IPS-18c (cell line): ENCODE measurements around the gene FOXS1.
"Not testable (repeated sequence)": the region's sequence is repeated elsewhere in the genome, so short reads cannot be mapped to it uniquely, and the experiment has no call there.

Experiments used
- H3K4me3 ChIP-seq: 2 replicates; pipeline ENCODE4 v1.7.0; 2013; ENCODE audit warnings: low read depth, mild to moderate bottlenecking, low read length, moderate library complexity; ENCODE audit not compliant: insufficient read depth
- H3K9me3 ChIP-seq: one replicate; pipeline ENCODE4 v1.6.1; 2013; ENCODE audit warnings: mild to moderate bottlenecking, low read length, moderate library complexity; ENCODE audit not compliant: control insufficient read depth, insufficient read depth

FOXS1 gene

DNA sequence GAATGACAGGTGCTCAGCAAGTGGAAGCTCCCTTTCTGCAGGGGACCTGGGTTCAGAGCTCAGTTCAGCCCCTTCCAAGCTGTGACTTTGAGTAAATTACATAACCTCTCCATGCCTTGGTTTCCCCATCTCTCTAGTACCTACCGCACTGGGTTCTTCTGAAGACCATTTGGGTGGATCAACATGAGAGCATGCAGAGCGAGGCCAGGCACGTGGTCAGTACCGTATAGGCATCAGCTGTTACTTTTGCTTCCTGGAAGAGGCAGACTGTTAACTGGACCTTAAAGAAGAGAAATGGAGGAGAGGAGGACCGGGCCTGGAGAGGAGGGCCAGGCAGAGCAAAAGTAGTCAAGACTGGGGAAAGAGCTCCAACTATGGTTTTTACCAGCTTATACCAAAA is 27.9 kb downstream of the FOXS1 start:
- Histone ChIP-seq H3K9me3 (no peaks in the 10 kb centered on the region), H3K4me3 (no peak overlapping the region)

DNA sequence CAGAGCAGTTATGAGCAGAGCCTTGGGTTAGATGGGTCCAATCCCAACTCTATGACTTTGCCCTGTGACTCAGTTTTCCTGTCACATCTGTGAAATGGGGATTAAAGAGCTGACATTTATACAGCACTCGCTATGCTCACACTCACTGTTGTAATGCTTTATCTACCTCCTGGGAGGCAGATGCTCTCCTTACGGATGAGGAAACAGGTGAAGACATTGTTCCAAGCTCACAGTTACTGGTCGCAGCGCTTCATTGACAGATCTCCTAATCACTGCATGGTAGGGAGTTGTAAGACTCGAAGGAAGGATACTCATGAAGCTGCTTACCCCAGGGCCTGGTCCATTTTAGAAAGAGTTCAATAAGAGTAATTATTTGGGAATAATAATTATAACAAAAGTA is 29.2 kb downstream of the FOXS1 start:
- Histone ChIP-seq H3K4me3 (no peak overlapping the region), H3K9me3 (no peaks in the 10 kb centered on the region)

DNA sequence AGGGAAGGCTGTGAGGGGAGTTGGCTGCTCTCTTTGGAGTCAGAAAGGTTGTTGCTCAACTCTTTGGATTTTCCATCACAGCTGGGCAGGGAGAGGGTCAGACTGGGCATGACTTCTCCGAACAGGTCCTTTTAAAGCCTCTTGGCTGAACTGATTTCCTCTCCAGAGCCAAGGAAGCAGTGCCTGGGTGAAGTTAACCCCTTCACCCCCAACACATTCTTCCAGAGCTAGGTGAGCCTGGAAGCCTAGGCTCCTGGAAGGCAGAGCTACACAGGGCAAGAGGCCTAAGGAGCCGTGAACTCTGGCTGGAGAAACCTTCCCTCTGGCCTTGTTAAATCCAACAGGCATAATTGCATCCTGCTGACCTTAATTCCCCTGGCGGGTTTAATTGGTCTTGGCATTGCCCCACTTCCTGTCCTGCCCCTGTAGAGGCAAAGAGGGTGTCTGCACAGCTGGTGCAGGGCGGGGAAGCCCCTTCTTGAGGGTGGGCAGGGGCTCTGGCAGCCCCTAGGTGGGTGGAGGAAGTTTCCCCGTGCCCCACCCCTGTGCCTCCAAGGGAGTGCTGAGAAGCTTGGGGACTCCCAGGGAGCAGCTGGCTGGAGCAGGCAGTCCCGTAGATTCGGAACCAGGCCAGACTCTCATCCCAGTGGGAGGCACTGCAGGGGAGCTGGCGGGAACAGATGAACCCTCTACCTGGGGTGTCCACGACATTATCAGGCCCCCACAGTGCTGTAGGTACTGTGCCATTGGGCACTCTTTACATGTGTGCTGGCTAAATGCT is 29.8 kb downstream of the FOXS1 start:
- H3K9me3 ChIP-seq = no peaks in the 10 kb centered on the region

GRCh38 chr20:31814142-31814541 is 31.3 kb downstream of the FOXS1 start:
- H3K9me3 ChIP-seq, H3K4me3 ChIP-seq: not testable (repeated sequence)

More for the DNA sequence above, 29.8 kb downstream of the FOXS1 start:
- H3K4me3 ChIP-seq = no peak overlapping the region

DNA sequence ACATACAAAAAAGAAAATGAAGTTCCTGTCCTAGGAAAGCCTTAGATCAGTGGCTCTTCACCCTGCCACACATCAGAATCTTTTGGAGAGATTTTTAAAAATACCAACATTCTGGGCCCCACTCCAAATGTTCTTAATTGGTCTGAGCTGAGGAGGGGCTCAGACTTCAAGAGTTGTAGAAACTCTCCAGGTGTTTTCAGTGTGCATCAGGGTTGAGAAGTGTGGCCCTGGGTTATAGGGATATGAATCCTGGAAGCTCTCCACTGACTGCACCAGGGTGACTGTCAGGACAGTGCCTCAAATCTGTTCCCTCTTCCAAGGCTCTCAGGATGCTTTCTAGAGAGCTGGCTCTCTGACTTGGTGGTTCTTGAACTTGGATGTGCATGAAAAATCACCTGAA is 31.8 kb downstream of the FOXS1 start:
- H3K9me3 ChIP-seq = no peaks in the 10 kb centered on the region
- H3K4me3 ChIP-seq = no peak overlapping the region

GRCh38 chr20:31811796-31812728 is 33.3 kb downstream of the FOXS1 start:
- Histone ChIP-seq H3K9me3 (no peaks in the 10 kb centered on the region), H3K4me3 (no peak overlapping the region)

DNA sequence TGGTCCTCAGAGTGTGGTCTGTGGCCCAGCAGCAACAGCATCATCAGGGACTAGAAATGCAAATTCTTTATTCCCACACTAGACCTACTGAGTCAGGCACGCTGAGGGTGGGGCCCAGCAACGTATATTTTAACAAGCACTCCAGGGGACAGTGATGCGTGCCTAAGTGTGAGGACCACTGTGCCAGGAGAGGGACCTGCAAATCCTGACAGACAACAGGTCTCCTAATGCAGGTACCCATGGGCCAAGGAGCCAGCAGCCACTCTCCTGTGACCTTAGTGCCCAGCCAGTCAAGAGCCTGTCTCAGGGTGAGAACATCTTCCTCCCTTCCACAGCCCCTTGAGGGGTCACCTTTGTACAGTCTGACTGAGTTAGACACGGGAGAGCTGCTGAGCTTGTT is 34.2 kb downstream of the FOXS1 start:
- Histone ChIP-seq H3K9me3 (no peaks in the 10 kb centered on the region), H3K4me3 (no peak overlapping the region)

DNA sequence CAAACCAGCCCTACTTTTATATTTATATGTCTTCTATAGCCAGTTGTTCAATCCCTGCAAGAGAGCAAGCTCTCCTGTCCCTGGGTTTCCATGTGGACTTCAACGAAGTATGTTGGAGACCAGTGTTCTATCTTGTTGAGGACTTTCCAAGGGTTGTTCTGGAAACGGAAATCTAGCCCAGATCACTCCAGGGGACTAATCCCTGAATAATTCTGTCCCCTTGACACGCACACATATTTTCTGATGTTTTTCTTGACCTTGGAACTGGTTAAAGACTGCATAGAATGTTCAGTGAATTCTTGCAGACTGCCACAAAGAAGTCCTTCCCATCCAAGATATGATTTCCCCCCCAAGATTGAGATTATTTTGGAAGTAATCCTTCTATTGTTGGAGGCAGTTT is 35.7 kb downstream of the FOXS1 start:
- Histone ChIP-seq H3K4me3 (no peak overlapping the region), H3K9me3 (no peaks in the 10 kb centered on the region)

DNA sequence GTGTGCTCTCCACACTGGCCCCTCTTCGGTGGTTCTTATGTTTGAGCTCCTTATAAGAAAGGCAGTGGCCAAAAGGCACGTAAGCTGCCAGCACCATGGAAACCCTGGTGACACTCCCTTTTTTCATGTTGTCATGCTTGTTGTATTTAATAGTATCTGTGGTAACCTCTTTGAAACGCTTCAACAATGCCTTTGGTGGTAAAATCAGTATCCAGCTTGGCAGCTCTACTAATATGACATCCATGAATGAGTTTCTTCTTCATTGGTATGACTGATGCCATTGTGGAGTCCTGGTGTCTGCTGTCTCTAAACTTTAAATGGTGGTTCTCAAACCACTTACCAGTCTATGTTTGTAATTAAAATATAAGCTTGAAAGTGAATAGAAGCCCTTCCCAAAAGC is 36.9 kb downstream of the FOXS1 start:
- H3K4me3 ChIP-seq = no peak overlapping the region
- H3K9me3 ChIP-seq = no peaks in the 10 kb centered on the region

- Histone ChIP-seq H3K4me3 (no peak overlapping the region), H3K9me3 (no peaks in the 10 kb centered on the region)
Measured at GRCh38 chr20:31806564-31807355, 38.6 kb downstream of the FOXS1 start.

DNA sequence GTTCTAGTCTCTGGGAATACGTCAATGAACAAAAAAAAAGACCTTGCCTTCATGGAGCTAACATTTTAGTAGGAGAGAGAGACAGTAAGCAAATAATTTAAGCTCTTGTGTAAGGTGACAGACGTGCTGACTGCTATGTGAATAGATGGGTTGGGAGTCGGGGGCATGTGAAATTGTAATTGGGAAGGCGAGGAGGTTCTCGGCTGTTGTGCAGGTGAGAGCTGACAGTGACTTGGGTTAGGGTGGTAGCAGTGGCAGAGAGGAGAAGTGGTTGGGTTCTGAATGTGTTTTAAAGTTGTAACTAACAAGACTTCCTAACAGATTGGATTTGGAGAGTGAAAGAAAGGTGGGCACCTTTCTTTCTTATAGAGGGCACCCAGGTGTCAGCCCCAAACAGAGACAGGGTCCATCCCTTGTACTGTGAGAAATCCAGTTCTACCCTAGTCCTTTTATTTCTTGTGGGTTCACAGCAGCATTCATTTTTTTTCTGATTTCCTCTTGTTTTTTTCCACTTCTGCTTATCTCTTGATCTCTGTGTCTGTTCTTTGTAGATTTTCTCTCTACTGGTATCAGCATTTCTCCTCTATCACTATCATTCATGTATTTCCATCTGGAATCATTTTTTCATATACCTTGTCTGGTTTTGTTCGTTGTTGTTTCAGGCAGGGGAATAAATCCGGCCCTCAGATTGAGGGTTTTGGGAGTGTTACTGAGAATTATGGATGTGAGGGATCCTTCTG is 41.7 kb downstream of the FOXS1 start:
- no peaks in the 10 kb centered on the region for H3K9me3 ChIP-seq
- no peak overlapping the region for H3K4me3 ChIP-seq

GRCh38 chr20:31801508-31801907 is 43.9 kb downstream of the FOXS1 start:
- Histone ChIP-seq H3K9me3 (no peaks in the 10 kb centered on the region), H3K4me3 (no peak overlapping the region)

GRCh38 chr20:31797364-31797763 is 48.0 kb downstream of the FOXS1 start:
- H3K9me3 ChIP-seq = no peaks in the 10 kb centered on the region
- no peak overlapping the region for H3K4me3 ChIP-seq
